GM11168 (cell line): ENCODE data around the gene HLX.

ENCODE experiments used
- in situ Hi-C: fragments of 300-500 bp; cut with MboI; formaldehyde crosslinking; loops from one replicate; pipeline ENCODE4 v1.12.0; 2022; ENCODE audit warnings: low sequenced_read_pairs; ENCODE audit not compliant: unreplicated experiment

HLX gene

GRCh38 chr1:220894025-220894923 lies 15.0 kb downstream of the HLX start:
- in situ Hi-C loops: no loop called here

GRCh38 chr1:220894924-220895256 lies 15.6 kb downstream of the HLX start:
- in situ Hi-C loops: no loop called here

- in situ Hi-C loops: no loop called here
Observed at GRCh38 chr1:220895412-220895946, 16.2 kb downstream of the HLX start.

- in situ Hi-C loops: no loop called here
Observed at GRCh38 chr1:220896092-220896491, 16.8 kb downstream of the HLX start.

GRCh38 chr1:220900842-220901241 lies 21.6 kb downstream of the HLX start:
- in situ Hi-C loops: no loop called here

- in situ Hi-C loops: no loop called here
Observed at GRCh38 chr1:220901881-220902280, 22.6 kb downstream of the HLX start.

- in situ Hi-C loops: no loop called here
Observed at GRCh38 chr1:220902916-220903315, 23.7 kb downstream of the HLX start.

GRCh38 chr1:220904876-220905275 lies 25.6 kb downstream of the HLX start:
- in situ Hi-C loops: no loop called here

GRCh38 chr1:220905650-220906560 lies 26.7 kb downstream of the HLX start:
- in situ Hi-C loops: no loop called here

GRCh38 chr1:220906561-220907334 lies 27.5 kb downstream of the HLX start:
- in situ Hi-C loops: no loop called here

GRCh38 chr1:220908757-220909156 lies 29.5 kb downstream of the HLX start:
- in situ Hi-C loops: no loop called here

- in situ Hi-C loops: no loop called here
Observed at GRCh38 chr1:220910021-220910420, 30.8 kb downstream of the HLX start.

- in situ Hi-C loops: no loop called here
Observed at GRCh38 chr1:220914283-220915116, 35.3 kb downstream of the HLX start.

GRCh38 chr1:220915117-220915440 lies 35.8 kb downstream of the HLX start:
- in situ Hi-C loops: no loop called here

GRCh38 chr1:220915954-220916353 lies 36.7 kb downstream of the HLX start:
- in situ Hi-C loops: no loop called here

GRCh38 chr1:220917101-220917500 lies 37.9 kb downstream of the HLX start:
- in situ Hi-C loops: no loop called here

- in situ Hi-C loops: no loop called here
Observed at GRCh38 chr1:220917535-220918209, 38.4 kb downstream of the HLX start.

GRCh38 chr1:220918285-220918951 lies 39.2 kb downstream of the HLX start:
- in situ Hi-C loops: no loop called here
